Chondrocyte (in vitro differentiated cells): ENCODE measurements around the gene TBPL1. TPM values are rescaled to one million over a fixed set of nuclear protein-coding genes. Genes with fewer than 3 reads are reported as not detected.

Experiments used
- DNase-seq: peaks from one replicate; pipeline ENCODE4 v3.0.0; 2021; ENCODE audit warnings: mixed read lengths, low spot score
- H3K27ac Mint-ChIP-seq: one replicate; pipeline ENCODE4 v1.8.0; 2021; ENCODE audit warnings: mild to moderate bottlenecking, moderate library complexity, mixed read lengths; ENCODE audit not compliant: unreplicated experiment
- H3K27me3 Mint-ChIP-seq: 2 replicates; pipeline ENCODE4 v1.8.0; 2021; ENCODE audit warnings: low read depth, mixed read lengths
- H3K36me3 Mint-ChIP-seq: 2 replicates; pipeline ENCODE4 v1.8.0; 2021; ENCODE audit warnings: low read depth, mixed read lengths
- H3K4me1 Mint-ChIP-seq: 2 replicates; pipeline ENCODE4 v1.8.0; 2021; ENCODE audit warnings: low read depth, mild to moderate bottlenecking, mixed read lengths
- H3K4me3 Mint-ChIP-seq: one replicate; pipeline ENCODE4 v1.8.0; 2021; ENCODE audit warnings: mild to moderate bottlenecking, moderate library complexity, mixed read lengths; ENCODE audit not compliant: unreplicated experiment
- H3K9me3 Mint-ChIP-seq: 2 replicates; pipeline ENCODE4 v1.8.0; 2021; ENCODE audit warnings: low read depth, mixed read lengths
- CTCF ChIP-seq: fragments of 200-600 bp; sonication (generic); IDR thresholded peaks from 2 replicates; pipeline ENCODE4 v1.5.0; 2021; ENCODE audit warnings: antibody characterized with exemption, mild to moderate bottlenecking, moderate library complexity
- total RNA-seq: library from RNA; stranded (reverse); gene quantifications from 3 replicates; pipeline ENCODE4 v1.2.1, GENCODE V29; 2021

Gene TBPL1
- total RNA-seq, 1 donor from 2014 or later, result 28.5 TPM

GRCh38 chr6:134009876-134010275 lies 56.9 kb downstream of the TBPL1 start:
- Mint-ChIP-seq H3K36me3 (no peaks in the 10 kb centered on the region), H3K4me3 (no peak overlapping the region), H3K27ac (no peak overlapping the region), H3K4me1 (no peaks in the 10 kb centered on the region), H3K27me3 (no peaks in the 10 kb centered on the region), H3K9me3 (peaks cover 4% of the 10 kb centered on the region)
- TF ChIP-seq CTCF, result no peak
- no peak for DNase-seq

- H3K27ac Mint-ChIP-seq, result no peak overlapping the region
- no peak overlapping the region for H3K4me3 Mint-ChIP-seq
- no peaks in the 10 kb centered on the region for H3K36me3 Mint-ChIP-seq
- no peaks in the 10 kb centered on the region for H3K27me3 Mint-ChIP-seq
- TF ChIP-seq CTCF, result no peak
- no peak for DNase-seq
- H3K4me1 Mint-ChIP-seq, result no peaks in the 10 kb centered on the region
- H3K9me3 Mint-ChIP-seq, result peaks cover 4% of the 10 kb centered on the region
These were observed 57.4 kb downstream of the TBPL1 start for GRCh38 chr6:134010400-134010799.

- no peaks in the 10 kb centered on the region for H3K4me1 Mint-ChIP-seq
- H3K27me3 Mint-ChIP-seq, result no peaks in the 10 kb centered on the region
- H3K9me3 Mint-ChIP-seq, result peaks cover 4% of the 10 kb centered on the region
- no peak overlapping the region for H3K27ac Mint-ChIP-seq
- no peak overlapping the region for H3K4me3 Mint-ChIP-seq
- no peak for TF ChIP-seq CTCF
- no peak for DNase-seq
- H3K36me3 Mint-ChIP-seq, result no peaks in the 10 kb centered on the region
These were observed 58.0 kb downstream of the TBPL1 start for GRCh38 chr6:134010974-134011373.

GRCh38 chr6:134014588-134015137 lies 61.6 kb downstream of the TBPL1 start:
- TF ChIP-seq CTCF, result no peak
- H3K4me3 Mint-ChIP-seq, result no peak overlapping the region
- no peaks in the 10 kb centered on the region for H3K36me3 Mint-ChIP-seq
- no peaks in the 10 kb centered on the region for H3K9me3 Mint-ChIP-seq
- no peak for DNase-seq
- no peak overlapping the region for H3K27ac Mint-ChIP-seq
- no peaks in the 10 kb centered on the region for H3K27me3 Mint-ChIP-seq
- peaks cover 17% of the 10 kb centered on the region for H3K4me1 Mint-ChIP-seq

- no peak for TF ChIP-seq CTCF
- DNase-seq, result no peak
- no peak overlapping the region for H3K4me3 Mint-ChIP-seq
- peaks cover 27% of the 10 kb centered on the region for H3K4me1 Mint-ChIP-seq
- H3K27ac Mint-ChIP-seq, result no peak overlapping the region
- H3K27me3 Mint-ChIP-seq, result no peaks in the 10 kb centered on the region
- H3K9me3 Mint-ChIP-seq, result no peaks in the 10 kb centered on the region
- no peaks in the 10 kb centered on the region for H3K36me3 Mint-ChIP-seq
These were observed 62.9 kb downstream of the TBPL1 start for GRCh38 chr6:134015719-134016557.
